Measurements from ENCODE around the gene FBL.

- TF ChIP-seq CTCF (IDR thresholded peaks at IDR 0.05) (no peak), POLR2A (IDR thresholded peaks at IDR 0.05) (peak in 1 of 2 donors; percentile 70)
Observed at GRCh38 chr19:39833464-39834286, 12.5 kb downstream of the FBL start, which contains the start of gene DYRK1B.
